ENCODE data around the gene CXCL12.

Gene CXCL12

GRCh38 chr10:44362866-44363711 lies 21.8 kb downstream of the CXCL12 start:
- Histone ChIP-seq H3K4me3 (replicated peaks; ENCODE audit: insufficient read depth, low read length) (no peak overlapping the region), H3K27ac (replicated peaks) (no peak overlapping the region), H3K27me3 (ENCODE audit: insufficient read depth, poor library complexity, severe bottlenecking) (no peaks in the 10 kb centered on the region)
- TF ChIP-seq POLR2AphosphoS5 (IDR thresholded peaks at IDR 0.05; ENCODE audit: low read depth) (no peak), GABPA (IDR thresholded peaks at IDR 0.05; ENCODE audit: low read depth) (no peak), CTCF (IDR thresholded peaks at IDR 0.05; ENCODE audit: insufficient read depth, low read length) (no peak), REST (IDR thresholded peaks at IDR 0.05; ENCODE audit: insufficient replicate concordance, low read depth) (no peak), SPI1 (IDR thresholded peaks at IDR 0.05; ENCODE audit: borderline replicate concordance, low read depth) (no peak)
- no peak for DNase-seq (ENCODE audit: low read depth in 1 of 2, low spot score in 1 of 2)

- no peak overlapping the region for H3K27ac ChIP-seq (replicated peaks)
- no peak for DNase-seq (ENCODE audit: low read depth in 1 of 2, low spot score in 1 of 2)
- TF ChIP-seq REST (IDR thresholded peaks at IDR 0.05; ENCODE audit: insufficient replicate concordance, low read depth) (no peak), GABPA (IDR thresholded peaks at IDR 0.05; ENCODE audit: low read depth) (no peak), SPI1 (IDR thresholded peaks at IDR 0.05; ENCODE audit: borderline replicate concordance, low read depth) (no peak), CTCF (IDR thresholded peaks at IDR 0.05; ENCODE audit: insufficient read depth, low read length) (no peak), POLR2AphosphoS5 (IDR thresholded peaks at IDR 0.05; ENCODE audit: low read depth) (no peak)
- H3K27me3 ChIP-seq (ENCODE audit: insufficient read depth, poor library complexity, severe bottlenecking) = no peaks in the 10 kb centered on the region
- H3K4me3 ChIP-seq (replicated peaks; ENCODE audit: insufficient read depth, low read length) = no peak overlapping the region
Observed at GRCh38 chr10:44361109-44361508, 23.8 kb downstream of the CXCL12 start.

GRCh38 chr10:44358080-44358771 lies 26.7 kb downstream of the CXCL12 start:
- H3K27ac ChIP-seq (replicated peaks) = no peak overlapping the region
- no peak for DNase-seq (ENCODE audit: low read depth in 1 of 2, low spot score in 1 of 2)
- no peak overlapping the region for H3K4me3 ChIP-seq (replicated peaks; ENCODE audit: insufficient read depth, low read length)
- no peaks in the 10 kb centered on the region for H3K27me3 ChIP-seq (ENCODE audit: insufficient read depth, poor library complexity, severe bottlenecking)
- no peak for TF ChIP-seq GABPA (IDR thresholded peaks at IDR 0.05; ENCODE audit: low read depth)

GRCh38 chr10:44357023-44357540 lies 27.8 kb downstream of the CXCL12 start:
- no peak overlapping the region for H3K27ac ChIP-seq (replicated peaks)
- TF ChIP-seq REST (IDR thresholded peaks at IDR 0.05; ENCODE audit: insufficient replicate concordance, low read depth) (no peak), CTCF (IDR thresholded peaks at IDR 0.05; ENCODE audit: insufficient read depth, low read length) (no peak), POLR2AphosphoS5 (IDR thresholded peaks at IDR 0.05; ENCODE audit: low read depth) (no peak), SPI1 (IDR thresholded peaks at IDR 0.05; ENCODE audit: borderline replicate concordance, low read depth) (no peak), GABPA (IDR thresholded peaks at IDR 0.05; ENCODE audit: low read depth) (no peak)

More at GRCh38 chr10:44357023-44357540, 27.8 kb downstream of the CXCL12 start:
- DNase-seq (ENCODE audit: low read depth in 1 of 2, low spot score in 1 of 2) = no peak
- no peak overlapping the region for H3K4me3 ChIP-seq (replicated peaks; ENCODE audit: insufficient read depth, low read length)
- no peaks in the 10 kb centered on the region for H3K27me3 ChIP-seq (ENCODE audit: insufficient read depth, poor library complexity, severe bottlenecking)
